ENCODE measurements around the gene GGA2.
"Not testable (repeated sequence)": the region's sequence is repeated elsewhere in the genome, so short reads cannot be mapped to it uniquely, and the experiment has no call there.

GGA2 gene

GRCh38 chr16:23523321-23523720 is 13.0 kb upstream of the GGA2 start:
- no peak for DNase-seq

GRCh38 chr16:23521965-23522364 is 11.7 kb upstream of the GGA2 start:
- DNase-seq: no peak

GRCh38 chr16:23521037-23521743 is 10.9 kb upstream of the GGA2 start:
- DNase-seq: no peak

GRCh38 chr16:23520500-23520899 is 10.2 kb upstream of the GGA2 start:
- no peak for DNase-seq

GRCh38 chr16:23519282-23519681 is 9.0 kb upstream of the GGA2 start:
- no peak for DNase-seq

GRCh38 chr16:23518435-23518891 is 8.2 kb upstream of the GGA2 start:
- DNase-seq: no peak

GRCh38 chr16:23516366-23517137 is 6.3 kb upstream of the GGA2 start:
- no peak for DNase-seq

- DNase-seq: no peak
Observed at GRCh38 chr16:23515881-23516280, 5.6 kb upstream of the GGA2 start.

GRCh38 chr16:23514381-23515152 is 4.3 kb upstream of the GGA2 start:
- DNase-seq: no peak

- DNase-seq: no peak
Observed at GRCh38 chr16:23512168-23512695, 1.9 kb upstream of the GGA2 start.

- DNase-seq: no peak
Observed at GRCh38 chr16:23511731-23512130, 1.4 kb upstream of the GGA2 start.

- DNase-seq: not testable (repeated sequence)
Observed at GRCh38 chr16:23510915-23511270, 599 bp upstream of the GGA2 start.

GRCh38 chr16:23509782-23510163 is 521 bp downstream of the GGA2 start:
- no peak for DNase-seq

GRCh38 chr16:23509441-23509754 is 896 bp downstream of the GGA2 start:
- DNase-seq: no peak

GRCh38 chr16:23508589-23509440 is 1.5 kb downstream of the GGA2 start:
- DNase-seq: no peak

- no peak for DNase-seq
Observed at GRCh38 chr16:23506606-23506994, 3.7 kb downstream of the GGA2 start.

- DNase-seq: no peak
Observed at GRCh38 chr16:23505671-23506605, 4.4 kb downstream of the GGA2 start.

GRCh38 chr16:23505180-23505665 is 5.1 kb downstream of the GGA2 start:
- no peak for DNase-seq

GRCh38 chr16:23504453-23505179 is 5.7 kb downstream of the GGA2 start:
- peak; percentile 80 for DNase-seq

- DNase-seq: no peak
Observed at GRCh38 chr16:23504076-23504452, 6.2 kb downstream of the GGA2 start.

- DNase-seq: no peak
Observed at GRCh38 chr16:23502466-23502865, 7.8 kb downstream of the GGA2 start.
